GM20431 (cell line): ENCODE measurements around the gene PIAS2.

Experiments used
- in situ Hi-C: fragments of 300-500 bp; cut with MseI, MboI; formaldehyde crosslinking; loops from one replicate; pipeline ENCODE4 v1.15.0; 2020; ENCODE audit warnings: low sequenced_read_pairs; ENCODE audit not compliant: unreplicated experiment

PIAS2 gene

GRCh38 chr18:46771141-46771540 lies 146.2 kb downstream of the PIAS2 start:
- in situ Hi-C loops = no loop called here

GRCh38 chr18:46770708-46771107 lies 146.6 kb downstream of the PIAS2 start:
- in situ Hi-C loops = no loop called here

GRCh38 chr18:46768166-46768921 lies 149.0 kb downstream of the PIAS2 start:
- in situ Hi-C loops = no loop called here

- in situ Hi-C loops = no loop called here
These were observed 150.1 kb downstream of the PIAS2 start for GRCh38 chr18:46767217-46767616.

- in situ Hi-C loops = no loop called here
These were observed 152.7 kb downstream of the PIAS2 start for GRCh38 chr18:46764586-46764985.

GRCh38 chr18:46761059-46761769 lies 156.1 kb downstream of the PIAS2 start:
- in situ Hi-C loops = no loop called here

GRCh38 chr18:46759890-46760289 lies 157.4 kb downstream of the PIAS2 start:
- in situ Hi-C loops = no loop called here

- in situ Hi-C loops = no loop called here
These were observed 160.6 kb downstream of the PIAS2 start, which contains the start of gene ST8SIA5 for GRCh38 chr18:46756559-46757201. Gene ST8SIA5, minus strand, starts transcription at chr18:46757053. Its CDS starts 545 bp downstream, at chr18:46756508.

- in situ Hi-C loops = no loop called here
These were observed 161.2 kb downstream of the PIAS2 start for GRCh38 chr18:46756025-46756558.

- in situ Hi-C loops = no loop called here
These were observed 161.8 kb downstream of the PIAS2 start for GRCh38 chr18:46755315-46756024.

GRCh38 chr18:46754661-46755292 lies 162.5 kb downstream of the PIAS2 start:
- in situ Hi-C loops = no loop called here

- in situ Hi-C loops = no loop called here
These were observed 163.1 kb downstream of the PIAS2 start for GRCh38 chr18:46754188-46754587.
